Epithelial cell of proximal tubule (primary cell): ENCODE measurements around the gene BCL7C. TPM values are rescaled to one million over a fixed set of nuclear protein-coding genes. Genes with fewer than 3 reads are reported as not detected.

Experiments used
- DNase-seq: peaks from one replicate; pipeline ENCODE4 v3.0.0-alpha.2; 2011; ENCODE audit warnings: low read depth
- H3K4me3 ChIP-seq: 2 replicates; pipeline ENCODE4 v1.5.1; 2011; ENCODE audit warnings: low read depth, mild to moderate bottlenecking, low read length
- CTCF ChIP-seq: conservative IDR thresholded peaks from 2 replicates; pipeline ENCODE4 v1.5.1; 2012; ENCODE audit warnings: low read depth, mild to moderate bottlenecking, low read length
- total RNA-seq: library from RNA; depleted of rRNA; stranded (reverse); fragments of >200 nt; gene quantifications from 2 replicates; pipeline ENCODE4 v1.2.3, GENCODE V29; 2015

The BCL7C gene
- total RNA-seq, 1 donor from 2014 or later = 57.6 TPM

DNA sequence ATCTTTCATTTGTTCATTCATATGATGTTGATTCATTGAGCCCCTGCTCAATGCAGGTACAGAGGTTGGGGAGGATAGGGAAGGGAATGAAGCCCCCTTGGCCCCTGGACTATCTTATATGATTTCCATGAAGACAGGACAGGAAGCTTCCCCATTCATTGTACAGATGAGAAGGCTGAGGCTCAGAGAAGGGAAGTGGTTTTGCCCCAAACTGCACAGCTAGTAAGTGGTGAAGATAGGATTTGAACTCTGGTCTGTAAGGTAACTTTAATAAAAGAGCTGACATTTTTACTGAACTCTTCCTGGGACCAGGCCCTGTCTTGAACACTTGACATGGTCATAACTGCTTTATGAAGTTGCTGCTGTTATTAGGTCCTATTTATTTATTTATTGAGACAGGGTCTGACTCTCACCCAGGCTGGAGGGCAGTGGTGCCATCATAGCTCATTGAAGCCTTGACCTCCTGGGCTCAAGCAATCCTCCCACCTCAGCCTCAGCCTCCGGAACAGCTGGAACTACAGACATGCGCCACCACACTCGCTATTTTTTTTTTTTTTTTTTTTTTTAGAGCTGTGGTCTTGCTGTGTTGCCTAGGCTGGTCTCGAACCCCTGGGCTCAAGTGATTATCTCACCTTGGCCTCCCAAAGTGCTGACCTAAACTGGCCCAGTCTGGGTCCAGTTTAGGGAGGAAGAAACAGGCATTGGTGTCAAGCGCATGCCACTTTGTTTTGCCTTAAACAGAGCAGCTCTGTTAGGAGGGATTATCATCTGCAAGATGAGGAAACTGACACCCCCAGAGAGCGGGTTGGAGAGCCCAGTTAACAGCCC lies 7.5 kb upstream of the BCL7C start:
- no peak for DNase-seq
- H3K4me3 ChIP-seq = peak overlapping the region; percentile 52
- no peak for TF ChIP-seq CTCF

GRCh38 chr16:30900588-30900987 lies 6.7 kb upstream of the BCL7C start:
- no peak for DNase-seq
- H3K4me3 ChIP-seq = no peak overlapping the region
- no peak for TF ChIP-seq CTCF

DNA sequence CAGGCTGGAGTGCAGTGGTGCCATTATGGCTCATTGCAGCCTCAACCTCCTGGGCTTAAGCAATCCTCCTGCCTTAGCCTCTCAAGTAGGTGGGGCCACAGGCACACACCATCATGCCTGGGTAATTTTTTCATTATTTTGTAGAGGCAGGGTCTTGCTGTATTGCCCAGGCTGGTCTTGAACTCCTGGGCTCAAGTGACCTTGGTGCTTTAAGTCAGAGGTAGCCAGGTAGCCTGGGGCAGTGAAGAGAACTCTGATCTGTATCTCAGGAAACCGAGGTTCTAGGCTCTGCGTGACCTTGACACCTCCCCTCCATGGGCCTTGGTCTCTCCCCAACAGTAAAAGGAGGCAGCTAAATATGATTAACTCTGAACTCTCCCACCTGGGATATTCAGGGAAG lies 5.9 kb upstream of the BCL7C start:
- no peak overlapping the region for H3K4me3 ChIP-seq
- TF ChIP-seq CTCF = no peak
- no peak for DNase-seq

- peak overlapping the region; percentile 63 for H3K4me3 ChIP-seq
- no peak for DNase-seq
- TF ChIP-seq CTCF = no peak
Observed at GRCh38 chr16:30896889-30897733, 3.2 kb upstream of the BCL7C start.

DNA sequence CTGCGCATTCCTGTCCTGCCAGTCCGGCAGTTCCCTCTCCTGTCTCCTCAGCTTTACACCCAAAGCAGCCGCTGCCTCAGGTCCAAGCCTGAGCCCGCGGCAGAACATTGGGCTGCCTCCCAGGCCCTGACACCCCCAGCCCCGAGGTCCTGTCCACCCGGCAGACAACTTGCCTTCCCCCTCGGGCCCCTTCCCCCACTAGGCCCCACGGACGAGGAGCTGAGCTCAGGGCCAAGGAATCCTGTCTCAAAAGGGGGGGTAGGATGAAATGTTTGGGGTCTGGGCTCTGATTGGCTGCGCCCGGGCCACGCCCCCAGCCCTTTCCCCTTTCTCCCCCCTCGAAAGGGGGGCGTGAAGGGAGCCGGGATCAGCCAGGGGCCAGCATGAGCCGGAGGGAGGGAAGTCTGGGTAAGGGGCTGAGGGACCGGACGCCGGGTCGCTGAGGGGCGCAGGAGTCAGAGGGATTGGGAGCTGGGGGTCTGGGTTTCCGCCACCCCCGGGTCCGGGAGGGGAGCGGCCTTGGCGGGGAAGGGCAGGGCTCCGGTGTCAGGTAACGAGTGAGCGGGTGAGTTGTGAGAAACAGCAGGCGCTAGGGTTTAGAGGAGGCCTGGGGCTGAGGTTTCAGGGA lies 2.5 kb upstream of the BCL7C start, which contains the start of gene CTF1:
Gene CTF1 (plus strand): TSS at position 354 of the 628 bp plus-strand sequence. CDS start 30 bp downstream, at position 384.
- TF ChIP-seq CTCF = no peak
- peak within 1 kb of the TSS; percentile 63 for H3K4me3 ChIP-seq
- no peak for DNase-seq

DNA sequence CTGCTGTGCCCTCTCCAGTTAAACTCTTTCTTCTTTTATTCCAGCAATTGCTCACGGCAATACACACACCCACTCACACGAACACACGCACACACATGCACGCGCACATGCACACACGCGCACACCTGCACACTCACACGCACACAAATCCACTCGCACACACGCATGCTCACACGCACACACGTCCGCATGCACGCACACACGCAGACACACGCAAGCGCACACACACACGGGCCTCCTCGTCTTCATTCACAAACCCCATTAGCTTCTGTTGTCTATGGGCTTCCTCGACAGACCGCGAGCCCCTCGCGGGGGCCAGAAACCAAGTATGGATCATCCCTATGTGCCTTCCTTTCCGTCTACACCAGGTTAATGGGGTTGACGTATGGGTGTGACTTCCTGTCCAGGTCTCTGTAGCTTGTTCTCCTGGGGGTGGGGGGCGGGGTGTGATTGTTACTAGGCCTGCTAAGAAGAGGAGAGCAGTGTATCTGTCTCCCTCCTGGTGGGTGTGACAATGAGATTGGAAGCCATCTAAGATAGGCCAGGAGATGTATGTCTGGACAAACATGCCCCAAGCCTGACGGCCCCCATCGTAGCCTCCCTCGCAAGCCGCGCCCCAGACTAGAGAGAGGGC lies 1.9 kb upstream of the BCL7C start:
- peak overlapping the region; percentile 63 for H3K4me3 ChIP-seq
- TF ChIP-seq CTCF = no peak
- no peak for DNase-seq
